GM12872 (cell line): Measurements from ENCODE around the gene SFT2D1.

Experiments used
- TF ChIP-seq, protein P1 (sequence below): IDR thresholded peaks from 3 replicates; pipeline ENCODE4 v1.5.1; 2011; ENCODE audit warnings: low read depth, mild to moderate bottlenecking, low read length, moderate library complexity; ENCODE audit not compliant: insufficient read depth

SFT2D1 gene

DNA sequence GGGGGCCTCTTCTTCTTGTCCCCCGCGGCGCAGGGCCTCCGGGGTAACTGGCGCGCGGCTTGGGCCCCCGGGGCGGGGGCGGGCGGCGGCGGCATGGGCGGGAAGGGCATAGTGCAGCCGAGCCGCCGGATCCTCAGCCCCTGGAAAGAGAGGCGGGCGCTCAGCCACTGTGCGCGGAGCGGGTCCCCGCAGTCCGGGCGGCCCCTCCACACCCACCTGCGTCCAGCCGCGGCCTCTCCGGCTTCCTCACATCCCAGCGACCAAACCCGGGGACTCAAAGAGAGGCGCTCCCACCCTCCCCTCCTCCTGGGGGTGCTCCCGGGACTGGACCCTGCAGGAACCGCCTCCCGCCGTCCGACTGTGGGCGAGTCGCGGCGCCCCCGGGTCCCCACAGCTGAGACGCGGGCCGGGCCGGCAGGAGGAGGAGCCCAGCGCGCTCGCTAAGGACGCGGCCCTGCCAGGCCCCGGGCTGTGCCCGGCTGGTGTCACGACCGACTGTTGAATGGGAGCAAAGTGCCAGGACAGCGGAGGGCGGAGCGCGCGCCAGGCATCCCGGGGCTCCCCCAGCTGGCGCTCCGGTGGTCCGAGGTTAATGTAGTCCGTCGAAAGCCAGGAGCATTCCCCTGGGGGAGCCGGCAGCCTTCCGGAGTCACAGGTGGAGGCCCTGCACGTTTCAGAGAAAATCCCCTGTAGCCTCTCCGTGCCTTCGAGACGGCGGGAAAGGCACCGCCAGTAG lies 34.1 kb downstream of the SFT2D1 start, which contains the start of gene PRR18:
Gene PRR18 (minus strand): TSS at position 360 of the 736 bp plus-strand sequence. CDS start 250 bp downstream, at position 110.
- TF ChIP-seq, protein P1, sequence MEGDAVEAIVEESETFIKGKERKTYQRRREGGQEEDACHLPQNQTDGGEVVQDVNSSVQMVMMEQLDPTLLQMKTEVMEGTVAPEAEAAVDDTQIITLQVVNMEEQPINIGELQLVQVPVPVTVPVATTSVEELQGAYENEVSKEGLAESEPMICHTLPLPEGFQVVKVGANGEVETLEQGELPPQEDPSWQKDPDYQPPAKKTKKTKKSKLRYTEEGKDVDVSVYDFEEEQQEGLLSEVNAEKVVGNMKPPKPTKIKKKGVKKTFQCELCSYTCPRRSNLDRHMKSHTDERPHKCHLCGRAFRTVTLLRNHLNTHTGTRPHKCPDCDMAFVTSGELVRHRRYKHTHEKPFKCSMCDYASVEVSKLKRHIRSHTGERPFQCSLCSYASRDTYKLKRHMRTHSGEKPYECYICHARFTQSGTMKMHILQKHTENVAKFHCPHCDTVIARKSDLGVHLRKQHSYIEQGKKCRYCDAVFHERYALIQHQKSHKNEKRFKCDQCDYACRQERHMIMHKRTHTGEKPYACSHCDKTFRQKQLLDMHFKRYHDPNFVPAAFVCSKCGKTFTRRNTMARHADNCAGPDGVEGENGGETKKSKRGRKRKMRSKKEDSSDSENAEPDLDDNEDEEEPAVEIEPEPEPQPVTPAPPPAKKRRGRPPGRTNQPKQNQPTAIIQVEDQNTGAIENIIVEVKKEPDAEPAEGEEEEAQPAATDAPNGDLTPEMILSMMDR, result no peak

DNA sequence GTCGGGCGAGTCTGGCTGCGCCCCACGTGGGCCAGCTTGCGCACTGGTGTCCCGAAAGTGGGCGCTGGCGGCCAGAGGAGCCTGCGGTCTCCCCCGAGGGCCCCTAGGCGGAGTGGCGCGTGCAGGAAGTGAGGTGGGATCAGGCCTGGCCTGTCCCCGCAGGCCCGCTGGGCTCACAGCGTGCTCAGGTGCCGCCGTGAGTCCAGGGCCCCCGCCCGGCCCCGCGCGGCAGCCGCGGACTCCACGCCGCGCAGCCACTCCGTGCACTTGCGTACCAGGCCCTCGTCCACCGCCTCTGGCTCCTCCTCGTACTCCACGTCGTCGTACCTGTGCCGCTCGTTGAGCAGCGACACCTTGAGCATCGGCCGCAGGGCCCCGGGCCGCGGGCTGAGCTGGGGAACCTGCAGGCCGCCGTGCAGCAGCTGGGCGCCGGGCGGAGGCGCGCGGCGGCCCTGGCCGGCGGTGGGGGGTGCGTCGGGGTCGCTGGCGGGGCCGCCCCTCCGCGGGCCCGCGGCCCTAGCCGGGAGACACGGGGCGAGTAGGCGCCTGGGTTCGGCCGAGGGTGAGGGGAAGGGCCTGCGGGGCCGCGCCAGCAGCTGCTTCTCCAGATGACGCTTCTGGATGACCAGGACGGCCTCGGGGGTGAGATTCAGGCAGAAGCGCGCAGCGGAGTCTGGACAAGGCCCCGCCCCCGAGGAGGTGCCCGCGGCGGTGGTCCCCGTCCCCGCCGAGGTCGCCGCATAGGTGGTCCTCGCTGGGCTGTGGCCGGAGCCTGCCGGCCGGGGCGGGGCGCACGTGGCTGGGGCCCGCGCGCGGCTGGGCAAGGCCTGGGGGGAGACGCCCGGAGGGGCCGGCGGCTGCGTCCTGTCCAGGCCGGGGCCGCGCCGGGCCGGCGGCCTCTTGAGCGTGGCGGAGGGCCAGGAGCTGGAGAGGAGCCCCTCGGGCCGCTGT lies 35.0 kb downstream of the SFT2D1 start:
- TF ChIP-seq, protein P1, result no peak

DNA sequence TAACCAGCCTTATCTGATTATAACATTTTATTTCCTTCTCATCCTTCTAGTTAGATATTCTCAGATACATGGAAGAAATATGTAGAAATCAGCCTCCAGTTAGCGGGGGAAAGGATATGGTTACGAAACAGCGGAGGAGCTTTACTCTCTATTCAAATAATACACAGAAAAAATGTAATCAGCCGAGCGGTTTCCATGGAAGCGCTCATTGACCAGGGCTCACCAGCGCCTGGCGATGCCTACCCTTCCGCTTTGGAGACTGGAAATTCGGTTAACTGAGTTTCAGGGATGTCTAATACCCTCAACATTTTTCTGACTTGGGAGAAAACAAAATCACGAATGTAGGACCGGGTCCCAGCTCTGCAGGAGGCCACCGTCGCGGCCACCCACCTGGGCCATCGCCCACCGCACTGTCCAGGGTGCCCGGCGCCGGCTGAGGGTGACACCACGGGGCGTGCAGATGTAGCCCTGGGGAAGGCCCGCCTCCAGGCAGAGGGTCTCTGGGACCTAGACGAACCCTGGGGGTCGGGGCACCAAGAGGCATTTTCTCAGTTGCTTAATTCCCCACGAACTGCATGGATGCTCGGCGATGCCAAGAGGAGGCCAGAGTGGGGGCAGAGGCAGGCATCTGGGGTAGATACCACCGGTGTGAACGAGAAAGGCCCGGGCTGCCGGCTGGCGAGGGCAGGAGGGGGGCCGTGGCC lies 35.8 kb downstream of the SFT2D1 start:
- TF ChIP-seq, protein P1, result no peak

DNA sequence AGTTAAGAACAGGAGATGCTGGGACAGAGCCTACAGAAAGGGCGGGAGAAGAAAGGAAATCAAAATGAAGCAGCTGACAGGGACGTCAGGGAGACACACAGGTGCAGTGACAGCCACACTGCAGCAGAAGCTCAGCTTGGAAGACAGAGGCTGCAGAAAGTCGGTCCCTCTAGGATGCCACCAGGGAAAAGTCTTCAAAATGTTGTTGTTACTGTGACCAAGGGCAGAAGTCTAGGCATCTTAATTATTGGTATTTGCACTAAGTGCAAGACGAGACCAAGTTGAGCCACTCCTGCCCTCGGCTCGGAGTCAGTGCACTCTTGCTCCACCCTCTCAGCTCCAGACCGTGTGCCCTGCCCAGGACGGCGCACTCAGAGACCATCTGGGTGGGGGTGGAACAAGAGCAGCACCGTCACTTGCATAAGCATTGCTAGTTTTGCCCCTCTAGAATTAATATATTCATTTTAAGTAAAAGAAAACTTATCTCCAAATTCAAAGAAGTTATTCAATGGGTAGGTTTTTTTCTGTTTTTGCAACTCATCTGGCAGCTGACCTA lies 36.7 kb downstream of the SFT2D1 start:
- TF ChIP-seq, protein P1, result no peak

DNA sequence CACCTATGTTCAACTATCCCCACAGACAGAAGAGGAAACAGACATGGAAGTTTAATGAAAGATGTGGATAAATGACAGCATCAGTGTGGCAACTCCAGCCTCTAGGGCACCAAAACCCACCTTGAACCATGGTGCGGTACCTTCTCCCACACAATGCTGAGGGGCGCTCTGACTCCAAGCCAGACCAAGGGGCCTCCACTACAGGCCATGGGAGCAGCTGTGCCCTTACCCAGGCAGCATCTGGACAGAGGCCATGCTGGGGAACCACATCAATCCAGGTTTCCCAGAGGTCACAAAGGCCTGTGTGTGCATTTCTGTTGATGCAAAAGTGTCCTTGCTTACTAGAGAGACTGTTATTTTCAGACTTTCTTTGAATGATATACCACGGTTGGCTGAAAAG lies 38.2 kb downstream of the SFT2D1 start:
- TF ChIP-seq, protein P1, result no peak

DNA sequence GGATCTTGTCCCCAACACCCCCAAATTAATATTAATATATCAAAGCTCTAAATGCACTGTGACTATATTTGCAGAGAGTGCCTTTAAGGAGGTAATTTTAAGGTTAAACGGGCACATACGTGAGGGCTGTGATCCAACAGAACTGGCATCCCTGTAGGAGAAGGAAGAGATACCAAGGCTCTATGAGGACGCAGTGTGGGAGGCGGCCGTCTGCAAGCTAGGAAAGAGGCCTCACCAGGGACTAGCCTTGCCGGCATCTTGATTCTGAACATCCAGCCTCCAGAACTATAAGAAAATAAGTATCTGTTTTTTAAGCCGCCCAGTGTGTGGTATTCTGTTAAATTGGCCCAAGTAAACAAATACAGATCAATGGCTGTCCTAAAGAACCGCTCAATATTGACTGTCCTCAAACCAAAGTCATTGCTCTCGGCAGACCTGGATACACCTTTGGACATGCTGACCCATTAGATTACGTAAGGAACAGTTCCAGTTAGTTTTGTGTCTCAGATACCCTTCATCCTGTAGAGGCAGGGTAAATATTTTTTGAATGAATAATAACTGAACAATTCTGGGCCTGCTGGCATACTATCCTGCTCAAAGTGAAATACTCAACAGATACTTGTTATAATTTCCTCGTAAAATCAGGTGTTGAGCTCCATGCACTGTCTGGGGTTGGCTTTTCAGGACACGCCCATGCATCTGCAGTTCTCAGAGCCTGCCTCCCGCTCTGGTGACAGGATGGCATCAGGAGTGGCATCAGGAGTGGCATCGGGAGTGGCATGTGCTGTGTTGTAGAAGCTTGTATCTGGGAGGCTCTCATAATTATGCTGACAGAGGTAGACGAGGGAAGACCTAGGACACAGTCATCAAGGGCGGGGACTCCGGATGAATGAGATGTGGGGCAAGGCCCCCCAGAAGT lies 40.5 kb downstream of the SFT2D1 start:
- TF ChIP-seq, protein P1, result no peak
